GM23338 (cell line): ENCODE measurements around the gene TRIM32. TPM values are rescaled to one million over a fixed set of nuclear protein-coding genes. Genes with fewer than 3 reads are reported as not detected.

ENCODE experiments used
- ATAC-seq: fragments of 200-7000 bp; cut with Tn5 transposase; 3 replicates; pipeline ENCODE4 v1.9.1; 2020
- DNase-seq: peaks from one replicate; pipeline ENCODE4 v3.0.0-alpha.2; 2015; ENCODE audit warnings: low spot score
- H2AFZ ChIP-seq: fragments of 200-600 bp; sonication (generic); 2 replicates; pipeline ENCODE4 v1.8.0; 2016; ENCODE audit warnings: antibody characterized with exemption, mild to moderate bottlenecking, moderate library complexity
- H3F3A ChIP-seq: fragments of 200-600 bp; sonication (generic); replicated peaks from 2 replicates; pipeline ENCODE4 v1.8.0; 2017; ENCODE audit warnings: antibody characterized with exemption, mixed run types, low read depth
- H3K27ac ChIP-seq: fragments of 200-600 bp; sonication (generic); 2 replicates; pipeline ENCODE4 v1.6.1; 2016; ENCODE audit warnings: low read depth
- H3K27me3 ChIP-seq: fragments of 200-600 bp; sonication (generic); 2 replicates; pipeline ENCODE4 v1.8.0; 2016; ENCODE audit warnings: mild to moderate bottlenecking, mixed run types, moderate library complexity; ENCODE audit not compliant: insufficient read depth
- H3K36me3 ChIP-seq: fragments of 200-600 bp; sonication (generic); 2 replicates; pipeline ENCODE4 v1.8.0; 2016; ENCODE audit warnings: mild to moderate bottlenecking; ENCODE audit not compliant: insufficient read depth
- H3K4me1 ChIP-seq: fragments of 200-600 bp; sonication (generic); 2 replicates; pipeline ENCODE4 v1.8.0; 2016; ENCODE audit warnings: mild to moderate bottlenecking, moderate library complexity; ENCODE audit not compliant: insufficient read depth
- H3K4me2 ChIP-seq: fragments of 200-600 bp; sonication (generic); 2 replicates; pipeline ENCODE4 v1.7.1; 2017; ENCODE audit warnings: mixed run types
- H3K4me3 ChIP-seq: fragments of 200-600 bp; sonication (generic); 2 replicates; pipeline ENCODE4 v1.6.1; 2016; ENCODE audit warnings: mixed run types
- H3K79me2 ChIP-seq: fragments of 200-600 bp; sonication (generic); replicated peaks from 2 replicates; pipeline ENCODE4 v1.8.0; 2017; ENCODE audit warnings: mild to moderate bottlenecking; ENCODE audit not compliant: insufficient read depth
- H3K9me2 ChIP-seq: fragments of 200-600 bp; sonication (generic); 2 replicates; pipeline ENCODE4 v1.8.0; 2017; ENCODE audit not compliant: insufficient read depth
- H4K20me1 ChIP-seq: fragments of 200-600 bp; sonication (generic); replicated peaks from 2 replicates; pipeline ENCODE4 v1.8.0; 2017; ENCODE audit warnings: mild to moderate bottlenecking; ENCODE audit not compliant: insufficient read depth
- H3K27ac Mint-ChIP-seq: 2 replicates; pipeline ENCODE4 v1.8.0; 2020; ENCODE audit warnings: inconsistent platforms, mild to moderate bottlenecking, moderate library complexity, mixed read lengths
- H3K27me3 Mint-ChIP-seq: 3 replicates; pipeline ENCODE4 v1.8.0; 2022; ENCODE audit warnings: low read depth, mild to moderate bottlenecking, moderate library complexity, mixed read lengths, inconsistent platforms; ENCODE audit not compliant: insufficient read depth, poor library complexity
- H3K36me3 Mint-ChIP-seq: 3 replicates; pipeline ENCODE4 v1.8.0; 2021; ENCODE audit warnings: low read depth, mild to moderate bottlenecking, inconsistent platforms, moderate library complexity, mixed read lengths
- H3K4me1 Mint-ChIP-seq: 3 replicates; pipeline ENCODE4 v1.8.0; 2020; ENCODE audit warnings: mild to moderate bottlenecking, inconsistent platforms, mixed read lengths
- H3K4me3 Mint-ChIP-seq: 3 replicates; pipeline ENCODE4 v1.8.0; 2021; ENCODE audit warnings: moderate library complexity, mild to moderate bottlenecking, inconsistent platforms, mixed read lengths
- H3K9me3 Mint-ChIP-seq: 3 replicates; pipeline ENCODE4 v1.8.0; 2020; ENCODE audit warnings: moderate library complexity, mild to moderate bottlenecking, inconsistent platforms, mixed read lengths
- CREB1 ChIP-seq: fragments of 250-450 bp; sonication (Bioruptor Pico); IDR thresholded peaks from 2 replicates; pipeline ENCODE4 v1.5.0; 2020; ENCODE audit warnings: low read depth, mild to moderate bottlenecking, moderate library complexity
- EZH2phosphoT487 ChIP-seq: fragments of 200-600 bp; sonication (generic); IDR thresholded peaks from one replicate; pipeline ENCODE4 v1.8.1; 2018; ENCODE audit warnings: antibody characterized with exemption; ENCODE audit not compliant: unreplicated experiment
- JUNB ChIP-seq: IDR thresholded peaks from one replicate; pipeline ENCODE4 v1.6.1; 2016; ENCODE audit warnings: antibody characterized with exemption; ENCODE audit not compliant: unreplicated experiment
- NANOG ChIP-seq: IDR thresholded peaks from 2 replicates; pipeline ENCODE4 v1.6.1; 2016; ENCODE audit warnings: antibody characterized with exemption, borderline replicate concordance
- POLR2AphosphoS5 ChIP-seq: IDR thresholded peaks from 2 replicates; pipeline ENCODE4 v1.6.1; 2016; ENCODE audit warnings: antibody characterized with exemption, low read depth
- STAT1 ChIP-seq: IDR thresholded peaks from one replicate; pipeline ENCODE4 v1.6.1; 2016; ENCODE audit warnings: antibody characterized with exemption; ENCODE audit not compliant: unreplicated experiment
- ZNF114 ChIP-seq: fragments of 250-450 bp; sonication (Bioruptor Pico); IDR thresholded peaks from 2 replicates; pipeline ENCODE4 v1.5.0; 2020; ENCODE audit warnings: mild to moderate bottlenecking, moderate library complexity
- ZNF331 ChIP-seq: fragments of 250-450 bp; sonication (Bioruptor Pico); IDR thresholded peaks from 2 replicates; pipeline ENCODE4 v1.5.0; 2020; ENCODE audit warnings: low read depth, mild to moderate bottlenecking, moderate library complexity
- polyA plus RNA-seq: library from polyadenylated mRNA; unstranded; fragments of >200 nt; fragmentation: Nextera tagmentation; extraction: Ambion mirVana; gene quantifications from 2 replicates; pipeline ENCODE4 v1.2.1, GENCODE V29; 2016
- total RNA-seq: library from RNA; depleted of rRNA; stranded (reverse); fragments of >200 nt; shearing (Covaris generic); gene quantifications from 2 replicates; pipeline ENCODE4 v1.2.3, GENCODE V29; 2014
- TF ChIP-seq, protein P1 (sequence below): fragments of 250-450 bp; sonication (Bioruptor Pico); IDR thresholded peaks from 2 replicates; pipeline ENCODE4 v1.5.0; 2020; ENCODE audit warnings: mild to moderate bottlenecking, moderate library complexity
- TF ChIP-seq, protein P2 (sequence below), 2 experiments: fragments of 200-600 bp in 1 of 2; sonication (generic) in 1 of 2; conservative IDR thresholded peaks; 2 replicates each; pipeline versions ENCODE4 v1.5.1 to v1.6.1; 2016 to 2017; ENCODE audit warnings: antibody characterized with exemption in 2 of 2, low read depth in 2 of 2, mild to moderate bottlenecking in 2 of 2, moderate library complexity in 1 of 2
- TF ChIP-seq, protein P3 (sequence below): IDR thresholded peaks from 2 replicates; pipeline ENCODE4 v1.6.1; 2016; ENCODE audit warnings: antibody characterized with exemption
- TF ChIP-seq, protein P4 (sequence below): IDR thresholded peaks from one replicate; pipeline ENCODE4 v1.6.1; 2018; ENCODE audit warnings: antibody characterized with exemption; ENCODE audit not compliant: unreplicated experiment

The TRIM32 gene
- total and polyA plus RNA-seq, 2 experiments from 2014 or later = 6.7 to 16.3 TPM

DNA sequence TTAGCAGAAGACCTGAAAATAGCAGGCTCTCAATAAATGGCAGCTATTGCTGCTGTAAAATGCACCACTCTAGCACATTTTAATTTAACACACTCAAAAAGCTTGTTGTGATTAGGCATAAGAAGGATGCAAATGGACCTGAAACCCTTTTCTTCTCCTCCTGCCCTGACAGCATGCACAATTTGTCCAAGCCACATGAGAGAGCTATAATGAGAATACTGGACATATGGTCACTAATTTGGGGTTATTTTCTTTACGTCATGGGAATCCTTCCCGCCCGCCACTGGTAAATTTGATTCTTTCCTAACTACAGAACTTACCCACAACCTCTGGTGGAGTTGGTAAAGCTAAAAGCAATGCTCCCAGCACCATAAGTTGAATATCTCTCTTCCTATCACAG lies 62.1 kb downstream of the TRIM32 start (continued):
- TF ChIP-seq, protein P1, sequence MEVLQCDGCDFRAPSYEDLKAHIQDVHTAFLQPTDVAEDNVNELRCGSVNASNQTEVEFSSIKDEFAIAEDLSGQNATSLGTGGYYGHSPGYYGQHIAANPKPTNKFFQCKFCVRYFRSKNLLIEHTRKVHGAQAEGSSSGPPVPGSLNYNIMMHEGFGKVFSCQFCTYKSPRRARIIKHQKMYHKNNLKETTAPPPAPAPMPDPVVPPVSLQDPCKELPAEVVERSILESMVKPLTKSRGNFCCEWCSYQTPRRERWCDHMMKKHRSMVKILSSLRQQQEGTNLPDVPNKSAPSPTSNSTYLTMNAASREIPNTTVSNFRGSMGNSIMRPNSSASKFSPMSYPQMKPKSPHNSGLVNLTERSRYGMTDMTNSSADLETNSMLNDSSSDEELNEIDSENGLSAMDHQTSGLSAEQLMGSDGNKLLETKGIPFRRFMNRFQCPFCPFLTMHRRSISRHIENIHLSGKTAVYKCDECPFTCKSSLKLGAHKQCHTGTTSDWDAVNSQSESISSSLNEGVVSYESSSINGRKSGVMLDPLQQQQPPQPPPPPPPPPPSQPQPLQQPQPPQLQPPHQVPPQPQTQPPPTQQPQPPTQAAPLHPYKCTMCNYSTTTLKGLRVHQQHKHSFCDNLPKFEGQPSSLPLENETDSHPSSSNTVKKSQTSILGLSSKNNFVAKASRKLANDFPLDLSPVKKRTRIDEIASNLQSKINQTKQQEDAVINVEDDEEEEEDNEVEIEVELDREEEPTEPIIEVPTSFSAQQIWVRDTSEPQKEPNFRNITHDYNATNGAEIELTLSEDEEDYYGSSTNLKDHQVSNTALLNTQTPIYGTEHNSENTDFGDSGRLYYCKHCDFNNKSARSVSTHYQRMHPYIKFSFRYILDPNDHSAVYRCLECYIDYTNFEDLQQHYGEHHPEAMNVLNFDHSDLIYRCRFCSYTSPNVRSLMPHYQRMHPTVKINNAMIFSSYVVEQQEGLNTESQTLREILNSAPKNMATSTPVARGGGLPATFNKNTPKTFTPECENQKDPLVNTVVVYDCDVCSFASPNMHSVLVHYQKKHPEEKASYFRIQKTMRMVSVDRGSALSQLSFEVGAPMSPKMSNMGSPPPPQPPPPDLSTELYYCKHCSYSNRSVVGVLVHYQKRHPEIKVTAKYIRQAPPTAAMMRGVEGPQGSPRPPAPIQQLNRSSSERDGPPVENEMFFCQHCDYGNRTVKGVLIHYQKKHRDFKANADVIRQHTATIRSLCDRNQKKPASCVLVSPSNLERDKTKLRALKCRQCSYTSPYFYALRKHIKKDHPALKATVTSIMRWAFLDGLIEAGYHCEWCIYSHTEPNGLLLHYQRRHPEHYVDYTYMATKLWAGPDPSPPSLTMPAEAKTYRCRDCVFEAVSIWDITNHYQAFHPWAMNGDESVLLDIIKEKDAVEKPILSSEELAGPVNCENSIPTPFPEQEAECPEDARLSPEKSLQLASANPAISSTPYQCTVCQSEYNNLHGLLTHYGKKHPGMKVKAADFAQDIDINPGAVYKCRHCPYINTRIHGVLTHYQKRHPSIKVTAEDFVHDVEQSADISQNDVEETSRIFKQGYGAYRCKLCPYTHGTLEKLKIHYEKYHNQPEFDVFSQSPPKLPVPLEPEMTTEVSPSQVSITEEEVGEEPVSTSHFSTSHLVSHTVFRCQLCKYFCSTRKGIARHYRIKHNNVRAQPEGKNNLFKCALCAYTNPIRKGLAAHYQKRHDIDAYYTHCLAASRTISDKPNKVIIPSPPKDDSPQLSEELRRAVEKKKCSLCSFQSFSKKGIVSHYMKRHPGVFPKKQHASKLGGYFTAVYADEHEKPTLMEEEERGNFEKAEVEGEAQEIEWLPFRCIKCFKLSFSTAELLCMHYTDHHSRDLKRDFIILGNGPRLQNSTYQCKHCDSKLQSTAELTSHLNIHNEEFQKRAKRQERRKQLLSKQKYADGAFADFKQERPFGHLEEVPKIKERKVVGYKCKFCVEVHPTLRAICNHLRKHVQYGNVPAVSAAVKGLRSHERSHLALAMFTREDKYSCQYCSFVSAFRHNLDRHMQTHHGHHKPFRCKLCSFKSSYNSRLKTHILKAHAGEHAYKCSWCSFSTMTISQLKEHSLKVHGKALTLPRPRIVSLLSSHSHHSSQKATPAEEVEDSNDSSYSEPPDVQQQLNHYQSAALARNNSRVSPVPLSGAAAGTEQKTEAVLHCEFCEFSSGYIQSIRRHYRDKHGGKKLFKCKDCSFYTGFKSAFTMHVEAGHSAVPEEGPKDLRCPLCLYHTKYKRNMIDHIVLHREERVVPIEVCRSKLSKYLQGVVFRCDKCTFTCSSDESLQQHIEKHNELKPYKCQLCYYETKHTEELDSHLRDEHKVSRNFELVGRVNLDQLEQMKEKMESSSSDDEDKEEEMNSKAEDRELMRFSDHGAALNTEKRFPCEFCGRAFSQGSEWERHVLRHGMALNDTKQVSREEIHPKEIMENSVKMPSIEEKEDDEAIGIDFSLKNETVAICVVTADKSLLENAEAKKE (CRISPR knock-in tag) = no peak
- TF ChIP-seq, protein P2, sequence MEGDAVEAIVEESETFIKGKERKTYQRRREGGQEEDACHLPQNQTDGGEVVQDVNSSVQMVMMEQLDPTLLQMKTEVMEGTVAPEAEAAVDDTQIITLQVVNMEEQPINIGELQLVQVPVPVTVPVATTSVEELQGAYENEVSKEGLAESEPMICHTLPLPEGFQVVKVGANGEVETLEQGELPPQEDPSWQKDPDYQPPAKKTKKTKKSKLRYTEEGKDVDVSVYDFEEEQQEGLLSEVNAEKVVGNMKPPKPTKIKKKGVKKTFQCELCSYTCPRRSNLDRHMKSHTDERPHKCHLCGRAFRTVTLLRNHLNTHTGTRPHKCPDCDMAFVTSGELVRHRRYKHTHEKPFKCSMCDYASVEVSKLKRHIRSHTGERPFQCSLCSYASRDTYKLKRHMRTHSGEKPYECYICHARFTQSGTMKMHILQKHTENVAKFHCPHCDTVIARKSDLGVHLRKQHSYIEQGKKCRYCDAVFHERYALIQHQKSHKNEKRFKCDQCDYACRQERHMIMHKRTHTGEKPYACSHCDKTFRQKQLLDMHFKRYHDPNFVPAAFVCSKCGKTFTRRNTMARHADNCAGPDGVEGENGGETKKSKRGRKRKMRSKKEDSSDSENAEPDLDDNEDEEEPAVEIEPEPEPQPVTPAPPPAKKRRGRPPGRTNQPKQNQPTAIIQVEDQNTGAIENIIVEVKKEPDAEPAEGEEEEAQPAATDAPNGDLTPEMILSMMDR (conservative IDR thresholded peaks at IDR 0.05; ENCODE audit: low read depth in 2 of 2) = no peak

DNA sequence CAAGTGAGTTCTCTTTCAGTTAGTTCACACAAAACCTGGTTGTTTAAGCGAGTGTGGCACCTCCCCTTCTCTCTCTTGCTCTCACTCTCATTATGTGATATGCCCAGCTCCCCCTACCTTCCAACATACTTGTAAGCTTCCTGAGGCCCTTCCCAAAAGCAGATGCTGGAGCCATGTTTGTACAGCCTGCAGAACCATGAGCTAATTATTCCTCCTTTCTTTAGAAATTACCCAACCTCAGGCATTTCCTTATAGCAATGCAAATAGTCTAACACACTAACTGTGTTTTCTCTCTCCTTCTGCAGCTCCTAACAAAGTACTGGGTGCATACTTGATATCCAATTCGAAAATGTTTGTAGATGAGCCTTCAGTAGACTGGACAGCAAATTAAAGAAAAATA lies 62.7 kb downstream of the TRIM32 start:
- Histone ChIP-seq H3K4me1 (no peaks in the 10 kb centered on the region; the same call in 1 of the 2 replicates), H3K9me2 (no peaks in the 10 kb centered on the region), H3K27ac (no peak overlapping the region), H3K4me2 (no peak overlapping the region), H3K27me3 (no peaks in the 10 kb centered on the region), H3F3A (no peaks in the 10 kb centered on the region), H4K20me1 (no peaks in the 10 kb centered on the region; the same call in 1 of the 2 replicates), H2AFZ (no peak overlapping the region), H3K79me2 (no peaks in the 10 kb centered on the region), H3K4me3 (no peak overlapping the region), H3K36me3 (no peaks in the 10 kb centered on the region)
- no peak for ATAC-seq
- Mint-ChIP-seq H3K27me3 (peaks cover 2% of the 10 kb centered on the region), H3K27ac (no peak overlapping the region), H3K9me3 (no peaks in the 10 kb centered on the region), H3K4me3 (no peak overlapping the region), H3K36me3 (no peaks in the 10 kb centered on the region), H3K4me1 (peaks cover 18% of the 10 kb centered on the region)
- no peak for DNase-seq
- TF ChIP-seq, protein P3, sequence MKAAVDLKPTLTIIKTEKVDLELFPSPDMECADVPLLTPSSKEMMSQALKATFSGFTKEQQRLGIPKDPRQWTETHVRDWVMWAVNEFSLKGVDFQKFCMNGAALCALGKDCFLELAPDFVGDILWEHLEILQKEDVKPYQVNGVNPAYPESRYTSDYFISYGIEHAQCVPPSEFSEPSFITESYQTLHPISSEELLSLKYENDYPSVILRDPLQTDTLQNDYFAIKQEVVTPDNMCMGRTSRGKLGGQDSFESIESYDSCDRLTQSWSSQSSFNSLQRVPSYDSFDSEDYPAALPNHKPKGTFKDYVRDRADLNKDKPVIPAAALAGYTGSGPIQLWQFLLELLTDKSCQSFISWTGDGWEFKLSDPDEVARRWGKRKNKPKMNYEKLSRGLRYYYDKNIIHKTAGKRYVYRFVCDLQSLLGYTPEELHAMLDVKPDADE = no peak
- no peak for TF ChIP-seq EZH2phosphoT487
- no peak for TF ChIP-seq STAT1
- TF ChIP-seq, protein P4, sequence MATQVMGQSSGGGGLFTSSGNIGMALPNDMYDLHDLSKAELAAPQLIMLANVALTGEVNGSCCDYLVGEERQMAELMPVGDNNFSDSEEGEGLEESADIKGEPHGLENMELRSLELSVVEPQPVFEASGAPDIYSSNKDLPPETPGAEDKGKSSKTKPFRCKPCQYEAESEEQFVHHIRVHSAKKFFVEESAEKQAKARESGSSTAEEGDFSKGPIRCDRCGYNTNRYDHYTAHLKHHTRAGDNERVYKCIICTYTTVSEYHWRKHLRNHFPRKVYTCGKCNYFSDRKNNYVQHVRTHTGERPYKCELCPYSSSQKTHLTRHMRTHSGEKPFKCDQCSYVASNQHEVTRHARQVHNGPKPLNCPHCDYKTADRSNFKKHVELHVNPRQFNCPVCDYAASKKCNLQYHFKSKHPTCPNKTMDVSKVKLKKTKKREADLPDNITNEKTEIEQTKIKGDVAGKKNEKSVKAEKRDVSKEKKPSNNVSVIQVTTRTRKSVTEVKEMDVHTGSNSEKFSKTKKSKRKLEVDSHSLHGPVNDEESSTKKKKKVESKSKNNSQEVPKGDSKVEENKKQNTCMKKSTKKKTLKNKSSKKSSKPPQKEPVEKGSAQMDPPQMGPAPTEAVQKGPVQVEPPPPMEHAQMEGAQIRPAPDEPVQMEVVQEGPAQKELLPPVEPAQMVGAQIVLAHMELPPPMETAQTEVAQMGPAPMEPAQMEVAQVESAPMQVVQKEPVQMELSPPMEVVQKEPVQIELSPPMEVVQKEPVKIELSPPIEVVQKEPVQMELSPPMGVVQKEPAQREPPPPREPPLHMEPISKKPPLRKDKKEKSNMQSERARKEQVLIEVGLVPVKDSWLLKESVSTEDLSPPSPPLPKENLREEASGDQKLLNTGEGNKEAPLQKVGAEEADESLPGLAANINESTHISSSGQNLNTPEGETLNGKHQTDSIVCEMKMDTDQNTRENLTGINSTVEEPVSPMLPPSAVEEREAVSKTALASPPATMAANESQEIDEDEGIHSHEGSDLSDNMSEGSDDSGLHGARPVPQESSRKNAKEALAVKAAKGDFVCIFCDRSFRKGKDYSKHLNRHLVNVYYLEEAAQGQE = no peak
- no peak for TF ChIP-seq ZNF114 (CRISPR knock-in tag)
- no peak for TF ChIP-seq CREB1 (CRISPR knock-in tag)
- TF ChIP-seq NANOG = no peak
- no peak for TF ChIP-seq ZNF331
- TF ChIP-seq JUNB = no peak
- TF ChIP-seq POLR2AphosphoS5 = no peak
